Esophagus muscularis mucosa (tissue), 4 donors: ENCODE results near the gene NRCAM.

Experiments used
- CTCF ChIP-seq, 3 experiments: fragments of 200-600 bp in 2 of 3; fragments of 450-650 bp in 1 of 3; sonication (generic) in 2 of 3; IDR thresholded peaks; one replicate each; pipeline ENCODE4 v1.5.1; 2017 to 2019; ENCODE audit warnings: antibody characterized with exemption in 3 of 3, mild to moderate bottlenecking in 2 of 3, moderate library complexity in 1 of 3
- EP300 ChIP-seq: sonication (generic); formaldehyde crosslinking; IDR thresholded peaks from one replicate; pipeline ENCODE4 v1.6.1; 2017; ENCODE audit warnings: antibody characterized with exemption
- POLR2A ChIP-seq: fragments of 450-650 bp; IDR thresholded peaks from one replicate; pipeline ENCODE4 v1.6.1; 2017; ENCODE audit warnings: antibody characterized with exemption, moderate library complexity, mild to moderate bottlenecking, low read depth
- POLR2AphosphoS5 ChIP-seq, 2 donors: sonication (generic); formaldehyde crosslinking; IDR thresholded peaks; one replicate each; pipeline ENCODE4 v1.6.1; 2017; ENCODE audit warnings: antibody characterized with exemption in 2 of 2

GRCh38 chr7:108286290-108286904, 169.8 kb downstream of the NRCAM start:
- TF ChIP-seq CTCF (IDR thresholded peaks at IDR 0.05): no peak
- no peak for TF ChIP-seq POLR2AphosphoS5 (IDR thresholded peaks at IDR 0.05)
- TF ChIP-seq EP300: no peak
- no peak for TF ChIP-seq POLR2A
